OCI-LY1 (cell line): ENCODE measurements around the gene ANKS1A.
A peak's percentile ranks its signal among the peaks of the same experiment; 100 is the strongest.

Experiments used
- H2AFZ ChIP-seq: fragments of 200-600 bp; sonication (generic), shearing (Covaris generic); 2 replicates; pipeline ENCODE4 v1.6.0; 2014; ENCODE audit warnings: antibody characterized with exemption, mild to moderate bottlenecking, low read length
- H3F3A ChIP-seq: fragments of 200-600 bp; sonication (generic), shearing (Covaris generic); 2 replicates; pipeline ENCODE4 v1.6.0; 2014; ENCODE audit warnings: mild to moderate bottlenecking, antibody characterized with exemption, low read length, moderate library complexity; ENCODE audit not compliant: insufficient read depth
- H3K27ac ChIP-seq: fragments of 200-600 bp; sonication (generic); 2 replicates; pipeline ENCODE4 v1.5.1; 2014; ENCODE audit warnings: low read length, mixed run types, mild to moderate bottlenecking, low read depth; ENCODE audit not compliant: poor library complexity, severe bottlenecking
- H3K27me3 ChIP-seq: fragments of 200-600 bp; sonication (generic); 2 replicates; pipeline ENCODE4 v1.6.0; 2014; ENCODE audit warnings: antibody characterized with exemption, mild to moderate bottlenecking, low read length, moderate library complexity; ENCODE audit not compliant: insufficient read depth
- H3K36me3 ChIP-seq: fragments of 200-600 bp; sonication (generic); 2 replicates; pipeline ENCODE4 v1.6.1; 2014; ENCODE audit warnings: mild to moderate bottlenecking, antibody characterized with exemption, low read length, moderate library complexity, mixed read lengths; ENCODE audit not compliant: insufficient read depth
- H3K4me1 ChIP-seq: fragments of 200-600 bp; sonication (generic); 2 replicates; pipeline ENCODE4 v1.5.1; 2014; ENCODE audit warnings: mild to moderate bottlenecking, low read length, moderate library complexity; ENCODE audit not compliant: insufficient read depth, severe bottlenecking
- H3K4me2 ChIP-seq: fragments of 200-600 bp; sonication (generic), shearing (Covaris generic); 2 replicates; pipeline ENCODE4 v1.6.1; 2014; ENCODE audit warnings: low read length
- H3K4me3 ChIP-seq: fragments of 200-600 bp; sonication (generic); 2 replicates; pipeline ENCODE4 v1.5.1; 2014; ENCODE audit warnings: low read length, low read depth, mild to moderate bottlenecking, mixed read lengths; ENCODE audit not compliant: poor library complexity, severe bottlenecking
- H3K79me2 ChIP-seq: fragments of 200-600 bp; shearing (Covaris generic); 2 replicates; pipeline ENCODE4 v1.6.1; 2016; ENCODE audit warnings: mixed run types, low read length, mixed read lengths; ENCODE audit not compliant: insufficient read depth
- H3K9ac ChIP-seq: fragments of 200-600 bp; sonication (generic), shearing (Covaris generic); 2 replicates; pipeline ENCODE4 v1.6.1; 2014; ENCODE audit warnings: mild to moderate bottlenecking, low read length, mixed read lengths
- H3K9me2 ChIP-seq: fragments of 200-600 bp; sonication (generic), shearing (Covaris generic); 2 replicates; pipeline ENCODE4 v1.6.1; 2014; ENCODE audit warnings: low read depth, mild to moderate bottlenecking, low read length, mixed read lengths
- H3K9me3 ChIP-seq: fragments of 200-600 bp; shearing (Covaris generic); 2 replicates; pipeline ENCODE4 v1.6.1; 2014; ENCODE audit warnings: low read length, mixed read lengths
- H4K20me1 ChIP-seq: fragments of 200-600 bp; sonication (generic), shearing (Covaris generic); 2 replicates; pipeline ENCODE4 v1.6.0; 2016; ENCODE audit warnings: mild to moderate bottlenecking, low read length; ENCODE audit not compliant: insufficient read depth
- EZH2 ChIP-seq: fragments of 200-600 bp; sonication (generic), shearing (Covaris generic); IDR thresholded peaks from 2 replicates; pipeline ENCODE4 v1.8.0; 2017; ENCODE audit warnings: borderline replicate concordance, mixed run types, mild to moderate bottlenecking, antibody characterized with exemption, low read length, moderate library complexity, mixed read lengths
- TF ChIP-seq, protein P1 (sequence below): fragments of 200-600 bp; sonication (generic), shearing (Covaris generic); IDR thresholded peaks from 2 replicates; pipeline ENCODE4 v1.5.1; 2017; ENCODE audit warnings: mild to moderate bottlenecking, antibody characterized with exemption, low read length, moderate library complexity, mixed read lengths

Gene ANKS1A

GRCh38 chr6:34986845-34987246, 97.8 kb downstream of the ANKS1A start:
- H2AFZ ChIP-seq = no peak overlapping the region
- no peaks in the 10 kb centered on the region for H3K27me3 ChIP-seq
- peaks cover 62% of the 10 kb centered on the region; the same call in 1 of the 2 replicates for H3K36me3 ChIP-seq
- H3K4me2 ChIP-seq = no peak overlapping the region
- no peak overlapping the region for H3K27ac ChIP-seq
- no peaks in the 10 kb centered on the region for H3K4me1 ChIP-seq
- no peak overlapping the region for H3K9ac ChIP-seq
- H3K79me2 ChIP-seq = no peaks in the 10 kb centered on the region
- H3K9me3 ChIP-seq = no peaks in the 10 kb centered on the region
- no peaks in the 10 kb centered on the region for H3F3A ChIP-seq
- TF ChIP-seq, protein P1, sequence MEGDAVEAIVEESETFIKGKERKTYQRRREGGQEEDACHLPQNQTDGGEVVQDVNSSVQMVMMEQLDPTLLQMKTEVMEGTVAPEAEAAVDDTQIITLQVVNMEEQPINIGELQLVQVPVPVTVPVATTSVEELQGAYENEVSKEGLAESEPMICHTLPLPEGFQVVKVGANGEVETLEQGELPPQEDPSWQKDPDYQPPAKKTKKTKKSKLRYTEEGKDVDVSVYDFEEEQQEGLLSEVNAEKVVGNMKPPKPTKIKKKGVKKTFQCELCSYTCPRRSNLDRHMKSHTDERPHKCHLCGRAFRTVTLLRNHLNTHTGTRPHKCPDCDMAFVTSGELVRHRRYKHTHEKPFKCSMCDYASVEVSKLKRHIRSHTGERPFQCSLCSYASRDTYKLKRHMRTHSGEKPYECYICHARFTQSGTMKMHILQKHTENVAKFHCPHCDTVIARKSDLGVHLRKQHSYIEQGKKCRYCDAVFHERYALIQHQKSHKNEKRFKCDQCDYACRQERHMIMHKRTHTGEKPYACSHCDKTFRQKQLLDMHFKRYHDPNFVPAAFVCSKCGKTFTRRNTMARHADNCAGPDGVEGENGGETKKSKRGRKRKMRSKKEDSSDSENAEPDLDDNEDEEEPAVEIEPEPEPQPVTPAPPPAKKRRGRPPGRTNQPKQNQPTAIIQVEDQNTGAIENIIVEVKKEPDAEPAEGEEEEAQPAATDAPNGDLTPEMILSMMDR = peak; percentile 90
- TF ChIP-seq EZH2 = no peak
- H3K9me2 ChIP-seq = no peaks in the 10 kb centered on the region
- H4K20me1 ChIP-seq = no peaks in the 10 kb centered on the region
- H3K4me3 ChIP-seq = no peak overlapping the region

DNA sequence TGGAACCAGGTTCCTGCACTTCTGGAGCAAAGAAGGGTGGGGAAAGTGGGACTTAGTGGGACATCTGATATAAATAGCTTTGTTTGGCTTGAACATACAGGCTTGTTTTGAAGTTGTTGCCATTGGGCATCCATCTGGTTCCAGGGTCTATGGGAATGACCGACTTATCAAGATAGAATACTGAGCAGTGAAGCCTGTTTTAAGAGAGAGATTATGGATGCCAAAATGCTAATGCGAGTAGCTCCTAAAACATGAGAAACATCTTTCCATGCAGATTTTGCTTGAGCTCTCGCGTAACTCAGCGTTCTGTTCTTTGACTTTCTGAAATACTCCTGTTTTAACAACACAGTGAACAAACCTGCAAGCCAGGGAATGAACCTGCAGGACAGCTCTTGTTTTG, 98.5 kb downstream of the ANKS1A start:
- no peaks in the 10 kb centered on the region for H3K9me2 ChIP-seq
- H3K9ac ChIP-seq = no peak overlapping the region
- peaks cover 67% of the 10 kb centered on the region; the same call in 1 of the 2 replicates for H3K36me3 ChIP-seq
- no peak overlapping the region for H2AFZ ChIP-seq
- no peaks in the 10 kb centered on the region for H3K27me3 ChIP-seq
- H3K79me2 ChIP-seq = no peaks in the 10 kb centered on the region
- H3F3A ChIP-seq = no peaks in the 10 kb centered on the region
- no peaks in the 10 kb centered on the region for H3K4me1 ChIP-seq
- H3K4me2 ChIP-seq = no peak overlapping the region
- H3K9me3 ChIP-seq = no peaks in the 10 kb centered on the region
- no peak for TF ChIP-seq EZH2
- TF ChIP-seq, protein P1 = no peak
- H4K20me1 ChIP-seq = no peaks in the 10 kb centered on the region
- H3K4me3 ChIP-seq = no peak overlapping the region
- no peak overlapping the region for H3K27ac ChIP-seq

GRCh38 chr6:34990971-34991560, 102.0 kb downstream of the ANKS1A start:
- Histone ChIP-seq H3K36me3 (peaks cover 46% of the 10 kb centered on the region; the same call in 1 of the 2 replicates), H4K20me1 (no peaks in the 10 kb centered on the region), H3K9me2 (no peaks in the 10 kb centered on the region), H3K4me1 (no peaks in the 10 kb centered on the region), H3K9ac (no peak overlapping the region), H3F3A (no peaks in the 10 kb centered on the region), H3K9me3 (no peaks in the 10 kb centered on the region), H3K4me2 (no peak overlapping the region), H3K27ac (no peak overlapping the region), H3K4me3 (no peak overlapping the region), H2AFZ (no peak overlapping the region), H3K79me2 (no peaks in the 10 kb centered on the region), H3K27me3 (no peaks in the 10 kb centered on the region)
- TF ChIP-seq, protein P1 = no peak
- TF ChIP-seq EZH2 = no peak
